ENCODE measurements around the gene GRM7.

GRM7 gene

GRCh38 chr3:7421065-7421464 lies 560.1 kb downstream of the GRM7 start:
- no peak for DNase-seq

- DNase-seq, result no peak
Measured at GRCh38 chr3:7423036-7423435, 562.1 kb downstream of the GRM7 start.

DNA sequence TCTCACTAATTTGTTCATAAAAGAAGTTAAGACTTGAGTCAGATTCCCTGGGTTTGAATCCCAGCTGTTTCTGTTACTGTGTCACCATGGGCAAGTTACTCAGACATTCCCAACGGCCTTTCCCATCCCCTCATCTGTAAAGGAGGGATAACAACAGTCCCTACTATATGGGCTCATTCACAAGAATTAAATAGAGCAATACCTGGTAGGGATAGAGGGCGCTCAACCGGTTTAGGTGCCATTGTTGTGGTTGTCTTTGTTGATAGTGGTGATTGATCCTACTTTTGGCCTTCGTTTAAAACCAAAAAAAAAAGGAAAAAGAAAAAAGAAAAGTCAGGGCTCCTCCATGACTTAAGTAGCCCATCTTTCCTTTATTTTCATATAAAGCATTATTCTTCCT lies 563.1 kb downstream of the GRM7 start:
- no peak for DNase-seq

DNA sequence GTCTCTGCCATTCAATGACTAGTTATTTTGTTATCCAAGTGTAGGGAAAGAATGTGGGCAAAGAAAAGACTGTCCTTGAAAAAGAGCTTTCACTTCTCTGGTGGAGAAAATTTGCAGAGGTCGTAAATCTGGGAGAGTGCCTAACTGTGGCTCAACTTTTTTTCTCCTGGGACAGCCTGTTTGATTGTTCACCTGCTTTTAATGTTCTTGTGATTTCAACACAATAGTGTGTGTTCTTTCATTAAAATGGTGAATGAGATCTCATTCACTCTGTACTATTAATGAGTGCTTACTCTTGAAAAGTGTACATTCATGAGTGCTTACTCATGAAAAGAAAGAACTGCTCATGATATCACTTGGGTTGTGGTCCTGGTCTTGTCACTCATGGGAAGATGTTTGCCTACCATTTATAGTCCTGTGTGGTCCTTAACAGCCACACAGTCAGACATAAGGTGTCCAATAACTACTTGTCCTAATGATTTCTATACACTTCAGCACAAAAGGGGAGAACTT lies 567.3 kb downstream of the GRM7 start:
- DNase-seq, result no peak

DNA sequence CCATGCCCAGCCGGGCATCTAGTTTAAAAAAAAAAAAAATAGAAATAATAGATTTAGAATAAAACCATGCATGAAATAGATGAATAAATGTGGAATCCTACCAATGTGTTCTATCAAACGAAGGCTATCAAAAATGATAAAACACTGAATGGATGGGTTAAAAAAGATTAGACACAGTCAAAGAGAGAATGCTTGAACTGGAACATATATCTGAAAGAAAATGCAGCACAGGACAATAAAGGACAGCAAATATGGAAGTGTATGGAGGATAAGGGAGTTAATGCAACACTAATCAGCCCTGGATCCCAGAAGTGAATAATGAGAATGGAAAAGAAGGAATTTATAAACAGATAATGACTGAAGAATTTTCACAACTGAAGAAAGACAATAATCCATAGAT lies 571.7 kb downstream of the GRM7 start:
- no peak for DNase-seq

GRCh38 chr3:7433073-7433472 lies 572.2 kb downstream of the GRM7 start:
- DNase-seq, result no peak

GRCh38 chr3:7436542-7436941 lies 575.6 kb downstream of the GRM7 start:
- no peak for DNase-seq

GRCh38 chr3:7437231-7437630 lies 576.3 kb downstream of the GRM7 start:
- DNase-seq, result no peak

DNA sequence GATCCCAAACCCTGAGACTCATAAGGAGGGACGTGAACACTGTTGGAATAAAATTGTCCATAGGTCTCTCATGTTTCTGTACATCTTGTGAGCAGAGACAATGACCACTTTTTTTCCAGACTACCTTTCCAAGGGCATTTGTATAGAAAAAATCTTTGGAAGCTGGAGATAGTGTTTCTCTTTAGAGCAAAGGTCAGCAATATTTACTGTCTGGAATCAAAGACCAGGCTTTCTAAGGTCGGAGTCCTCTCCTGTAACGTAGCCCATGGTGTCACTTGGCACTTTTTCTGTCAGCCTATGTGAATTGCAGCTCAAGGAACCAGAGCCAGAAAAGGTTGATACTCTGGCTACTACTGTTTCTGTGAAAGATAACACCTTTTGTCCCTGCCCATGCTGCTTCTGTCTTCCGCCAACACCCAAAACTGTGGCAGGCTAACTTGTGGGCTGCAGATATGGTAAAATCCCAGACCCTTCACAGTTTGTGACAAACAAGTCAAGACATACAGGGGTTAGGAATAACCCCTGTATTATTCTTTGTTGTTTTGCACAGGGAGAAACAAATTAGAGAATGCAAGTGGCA lies 578.3 kb downstream of the GRM7 start:
- no peak for DNase-seq

- DNase-seq, result no peak
Measured at GRCh38 chr3:7444886-7445285, 584.0 kb downstream of the GRM7 start.

GRCh38 chr3:7445331-7445730 lies 584.4 kb downstream of the GRM7 start:
- DNase-seq, result no peak

DNA sequence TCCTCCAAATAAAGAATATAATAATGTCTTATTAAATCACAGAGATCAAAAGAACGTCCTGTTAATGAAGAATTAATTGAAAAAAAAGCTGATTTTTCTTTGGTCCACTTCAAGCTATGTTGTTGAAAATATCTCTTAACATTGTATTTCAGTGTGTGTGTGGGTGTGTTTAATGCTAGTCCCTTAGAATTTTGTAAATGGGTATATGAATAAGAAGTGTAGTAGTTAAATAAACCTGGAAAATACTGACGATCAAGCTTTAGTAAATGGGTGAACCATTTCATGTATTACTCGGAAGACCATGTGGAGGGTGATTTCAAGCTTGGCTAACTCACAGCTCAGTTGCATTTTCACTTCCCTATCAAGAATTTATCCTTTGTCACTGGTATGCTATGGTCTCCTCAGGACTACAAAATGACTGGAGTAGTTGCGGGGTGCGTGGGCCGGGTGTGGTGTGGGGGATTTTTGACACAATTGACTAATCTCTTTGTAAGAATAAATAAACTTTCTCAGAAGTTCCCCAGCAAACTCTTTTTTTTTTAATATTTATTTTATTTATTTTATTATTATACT lies 586.4 kb downstream of the GRM7 start:
- DNase-seq, result no peak

DNA sequence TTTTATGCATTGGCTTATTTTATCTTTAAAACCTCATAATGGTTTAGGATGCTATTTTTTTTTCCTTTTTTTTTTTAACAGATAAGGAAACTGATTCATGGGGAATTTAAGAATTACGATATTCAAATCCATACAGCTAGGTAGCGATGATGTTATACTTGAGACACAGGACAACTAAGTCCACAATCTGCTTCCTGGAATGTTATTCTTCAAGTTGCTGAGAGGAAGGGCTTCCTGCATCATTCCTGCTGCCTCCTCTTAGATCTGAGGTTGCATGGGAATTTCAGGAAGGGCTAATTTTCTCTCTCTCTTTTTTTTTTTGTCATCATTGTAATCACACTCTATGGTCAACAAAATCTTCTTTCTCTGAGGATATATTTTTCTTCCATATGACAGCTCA lies 595.5 kb downstream of the GRM7 start:
- no peak for DNase-seq

GRCh38 chr3:7461202-7461825 lies 600.4 kb downstream of the GRM7 start:
- no peak for DNase-seq

DNA sequence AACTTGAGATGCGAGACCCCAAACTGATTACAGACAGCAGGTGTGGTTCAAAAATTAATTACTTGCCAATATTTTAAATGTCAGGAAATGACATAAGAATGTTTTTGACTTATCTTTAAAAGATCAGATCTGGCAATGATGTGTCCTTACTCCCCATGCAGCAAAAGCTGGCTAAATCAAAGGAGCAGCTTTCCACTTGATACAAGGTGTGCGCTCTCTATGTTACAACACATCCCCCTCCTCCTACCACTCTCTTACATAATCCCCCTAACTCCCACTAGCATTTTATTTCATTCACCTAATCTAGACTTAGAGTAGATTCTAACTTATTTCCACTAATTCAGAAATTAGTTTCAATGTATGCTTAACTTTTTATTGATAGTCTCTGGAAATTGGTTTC lies 609.0 kb downstream of the GRM7 start:
- no peak for DNase-seq

DNA sequence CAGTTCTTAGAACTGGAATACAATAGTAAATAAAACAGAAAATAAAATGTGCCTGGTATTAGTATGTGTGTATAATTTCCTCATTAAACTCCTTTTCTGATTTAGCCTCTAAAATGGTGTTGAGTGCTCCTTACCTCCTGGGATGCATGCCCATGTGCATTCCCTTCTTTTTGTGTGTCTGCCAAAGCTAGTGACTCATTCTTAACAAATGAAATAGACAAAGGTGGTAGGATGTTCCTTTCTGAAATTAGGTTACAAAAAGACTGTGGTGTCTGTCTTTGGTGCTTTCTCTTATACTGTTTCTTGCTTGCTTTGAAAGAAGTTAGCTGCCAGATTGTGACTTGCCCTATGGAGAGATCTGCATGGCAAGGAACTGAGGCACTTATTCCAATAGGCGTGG lies 623.7 kb downstream of the GRM7 start:
- no peak for DNase-seq

- DNase-seq, result no peak
Measured at GRCh38 chr3:7487763-7488162, 626.8 kb downstream of the GRM7 start.

DNA sequence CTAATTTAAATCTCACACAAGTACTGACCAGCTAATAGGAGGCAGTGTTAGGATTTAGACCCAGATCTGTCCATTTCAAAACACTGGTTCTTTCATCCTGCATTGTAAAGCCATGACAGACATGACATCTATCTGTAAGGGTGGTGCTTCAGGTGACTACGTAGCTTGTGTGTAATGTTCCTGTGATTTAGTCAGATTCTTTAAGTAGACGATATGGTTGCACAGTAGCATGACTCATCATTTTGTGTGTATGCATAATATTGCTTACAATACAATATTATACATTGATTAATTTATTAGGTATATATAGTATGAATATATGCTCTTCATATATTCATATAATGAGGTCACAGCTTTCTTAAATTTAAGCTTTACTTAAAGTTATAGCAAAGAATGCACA lies 628.5 kb downstream of the GRM7 start:
- DNase-seq, result no peak

DNA sequence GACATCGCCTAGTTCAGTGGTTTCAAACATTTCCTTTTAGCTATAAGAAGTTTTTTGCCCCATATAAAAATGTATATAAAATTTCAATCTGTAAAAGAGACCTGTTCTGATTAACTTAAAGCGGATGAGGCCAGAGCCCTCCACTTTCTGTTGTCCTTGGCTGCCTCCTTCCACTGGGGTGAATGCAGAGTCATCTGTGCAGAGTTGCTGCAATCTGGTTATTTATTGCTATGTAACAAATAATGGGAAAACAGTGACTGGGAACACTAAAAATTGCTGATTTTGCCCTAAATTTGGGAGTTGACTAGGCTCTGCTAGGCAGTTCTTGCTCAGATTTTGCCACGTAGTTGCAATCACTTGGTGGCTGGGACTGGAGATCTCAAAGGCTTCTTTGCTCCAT lies 637.8 kb downstream of the GRM7 start:
- no peak for DNase-seq

DNA sequence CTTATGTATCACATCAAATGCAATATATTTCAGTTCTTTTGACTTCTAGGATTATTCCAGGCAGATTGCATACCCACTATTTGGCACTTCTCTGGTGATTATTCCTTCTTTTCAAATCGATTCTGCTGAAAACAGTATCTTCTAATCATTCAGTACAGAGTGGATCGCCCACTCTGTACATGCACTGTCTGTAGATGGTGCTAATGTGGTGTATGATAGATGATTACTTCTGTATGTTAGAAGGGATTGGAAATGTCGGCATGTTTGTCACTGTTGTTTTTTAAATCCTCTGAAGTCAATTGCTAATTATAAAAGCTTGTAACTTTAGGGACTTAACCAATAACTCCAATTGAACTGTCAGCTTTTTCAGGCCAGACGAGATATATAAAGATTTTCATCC lies 642.5 kb downstream of the GRM7 start:
- no peak for DNase-seq

DNA sequence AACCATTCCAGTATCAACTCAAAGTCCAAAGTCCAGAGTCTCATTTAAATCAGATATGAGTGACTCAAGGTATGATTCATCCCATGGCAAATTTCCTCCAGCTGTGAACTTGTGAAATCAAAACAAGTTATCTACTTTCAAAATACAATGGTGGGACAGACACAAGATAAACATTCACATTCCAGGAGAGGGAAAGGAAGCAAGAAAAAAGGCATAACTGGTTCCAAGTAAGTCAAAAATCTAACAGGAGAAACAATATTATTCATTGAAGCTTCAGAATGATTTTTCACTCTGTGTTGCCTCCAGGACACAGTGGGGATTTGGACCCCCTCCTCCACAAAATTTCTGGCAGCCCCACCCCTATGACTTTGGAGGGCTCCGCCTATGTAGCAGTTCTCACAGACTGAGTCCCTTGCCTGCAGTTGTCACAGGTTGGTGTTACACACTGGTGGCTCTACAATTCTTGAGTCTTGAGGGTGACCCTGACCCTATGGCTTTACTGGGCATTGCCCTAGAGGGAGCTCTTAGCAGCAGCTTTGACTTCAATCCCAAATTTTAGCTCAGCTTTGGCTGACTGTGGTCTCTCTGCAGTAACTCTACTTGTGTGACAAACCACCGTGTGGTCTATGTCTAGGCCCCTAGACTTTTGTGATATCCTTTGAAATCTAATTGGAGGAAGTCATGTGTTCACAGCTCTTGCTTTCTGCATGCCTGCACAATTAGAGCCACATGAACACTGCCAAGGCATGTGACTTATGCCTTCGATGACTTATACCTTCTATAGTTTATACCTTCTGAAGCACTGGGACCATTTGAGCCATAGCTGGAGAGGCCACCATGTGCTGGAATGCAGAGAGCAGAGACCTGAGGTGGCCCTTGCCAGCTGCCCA lies 644.2 kb downstream of the GRM7 start:
- DNase-seq, result no peak

GRCh38 chr3:7506606-7507180 lies 645.8 kb downstream of the GRM7 start:
- DNase-seq, result no peak

DNA sequence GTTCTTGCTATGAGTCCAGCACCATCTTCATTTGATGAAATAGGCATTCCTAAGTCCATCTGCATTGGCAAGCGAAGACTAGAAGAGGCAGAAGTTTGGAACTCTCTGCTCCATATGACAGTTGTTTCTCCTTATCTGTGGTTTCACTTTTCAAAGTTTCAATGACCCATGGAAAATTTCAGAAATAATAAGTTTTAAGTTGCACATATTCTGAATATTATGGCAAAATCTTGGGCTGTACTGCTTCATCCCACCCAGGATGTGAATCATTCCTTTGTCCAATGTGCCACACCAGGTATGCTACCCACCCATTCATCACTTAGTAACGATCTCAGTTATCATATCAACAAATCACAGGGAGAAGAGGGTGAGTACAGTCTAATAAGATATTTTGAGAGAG lies 647.9 kb downstream of the GRM7 start:
- DNase-seq, result no peak

Measured in activated CD8-positive, alpha-beta memory T cell treated with anti-CD3 and anti-CD28 coated beads, Interleukin-2, amount 50 U/mL, for 4 hours (primary cell).